PC-3 (cell line): Measurements from ENCODE around the gene SLFN5. TPM values are rescaled to one million over a fixed set of nuclear protein-coding genes. Genes with fewer than 3 reads are reported as not detected.

Experiments
- ATAC-seq: fragments of 200-7000 bp; cut with Tn5 transposase; 2 replicates; pipeline ENCODE4 v1.9.1; 2020; ENCODE audit warnings: mild to moderate bottlenecking, moderate library complexity
- BruUV-seq: library from RNA; stranded (reverse); fragments of 400-500 nt; replicated peaks from 2 replicates; lab custom pipeline; 2021; lab: Mats Ljungman, UMichigan
- CTCF ChIA-PET: fragments of 300-600 bp; sonication (Branson Sonifier 250); formaldehyde crosslinking; loops from one replicate; lab custom pipeline; 2022; ENCODE audit warnings: antibody characterized with exemption; lab: Charles Lee
- POLR2A ChIA-PET: fragments of 300-600 bp; sonication (Branson Sonifier 250); formaldehyde crosslinking; loops from one replicate; lab custom pipeline; 2022; ENCODE audit warnings: antibody characterized with exemption; ENCODE audit not compliant: unreplicated experiment; lab: Charles Lee
- DNase-seq: peaks from one replicate; pipeline ENCODE4 v3.0.0-alpha.2; 2015
- H2AFZ ChIP-seq: fragments of 300-600 bp; sonication (generic); 2 replicates; pipeline ENCODE4 v1.6.0; 2016; ENCODE audit warnings: antibody characterized with exemption, low read length
- H3F3A ChIP-seq: fragments of 300-600 bp; sonication (generic); one replicate; pipeline ENCODE4 v1.6.0; 2017; ENCODE audit warnings: antibody characterized with exemption, low read length, control low read depth, mild to moderate bottlenecking; ENCODE audit not compliant: unreplicated experiment
- H3K27ac ChIP-seq: fragments of 300-600 bp; sonication (generic); 2 replicates; pipeline ENCODE4 v1.5.1; 2016; ENCODE audit warnings: mild to moderate bottlenecking, low read length
- H3K27me3 ChIP-seq: fragments of 300-600 bp; sonication (generic); 2 replicates; pipeline ENCODE4 v1.6.1; 2016; ENCODE audit warnings: low read length, mixed read lengths
- H3K36me3 ChIP-seq: fragments of 300-600 bp; sonication (generic); 2 replicates; pipeline ENCODE4 v1.6.1; 2016; ENCODE audit warnings: low read depth, mixed run types, low read length, mixed read lengths
- H3K4me1 ChIP-seq: fragments of 300-600 bp; sonication (generic); 2 replicates; pipeline ENCODE4 v1.5.1; 2016; ENCODE audit warnings: low read length; ENCODE audit not compliant: insufficient read depth
- H3K4me2 ChIP-seq: fragments of 300-600 bp; sonication (generic); 2 replicates; pipeline ENCODE4 v1.6.0; 2016; ENCODE audit warnings: low read length
- H3K4me3 ChIP-seq: fragments of 300-600 bp; sonication (generic); 2 replicates; pipeline ENCODE4 v1.5.1; 2016; ENCODE audit warnings: mild to moderate bottlenecking, low read length, mixed read lengths
- H3K79me2 ChIP-seq: fragments of 300-600 bp; sonication (generic); 2 replicates; pipeline ENCODE4 v1.6.1; 2017; ENCODE audit warnings: low read length, mixed read lengths
- H3K9ac ChIP-seq: fragments of 300-600 bp; sonication (generic); 2 replicates; pipeline ENCODE4 v1.6.0; 2016; ENCODE audit warnings: mild to moderate bottlenecking, low read length
- H3K9me2 ChIP-seq: fragments of 300-600 bp; sonication (generic); replicated peaks from 2 replicates; pipeline ENCODE4 v1.6.1; 2016; ENCODE audit warnings: mixed run types, low read length, mixed read lengths
- H3K9me3 ChIP-seq: fragments of 300-600 bp; sonication (generic); 2 replicates; pipeline ENCODE4 v1.6.1; 2016; ENCODE audit warnings: low read length, mixed read lengths
- H4K20me1 ChIP-seq: fragments of 300-600 bp; sonication (generic); 2 replicates; pipeline ENCODE4 v1.6.1; 2016; ENCODE audit warnings: low read length, mixed read lengths
- EZH2 ChIP-seq: fragments of 300-600 bp; sonication (generic); IDR thresholded peaks from one replicate; pipeline ENCODE4 v1.6.1; 2017; ENCODE audit warnings: antibody characterized with exemption, mild to moderate bottlenecking, low read length; ENCODE audit not compliant: unreplicated experiment
- EZH2phosphoT487 ChIP-seq: fragments of 300-600 bp; sonication (generic); IDR thresholded peaks from 2 replicates; pipeline ENCODE4 v1.6.1; 2018; ENCODE audit warnings: mild to moderate bottlenecking, antibody characterized with exemption, low read length, borderline replicate concordance
- intact Hi-C: fragments of 100-400 bp; cut with micrococcal nuclease; formaldehyde crosslinking; loops from 2 replicates; pipeline ENCODE4 v1.9.0; 2023
- total RNA-seq: library from RNA; depleted of rRNA; stranded (reverse); fragments of >200 nt; gene quantifications from 2 replicates; pipeline ENCODE4 v1.2.3, GENCODE V29; 2014
- TF ChIP-seq, protein P1 (sequence below): fragments of 300-600 bp; sonication (generic); conservative IDR thresholded peaks from 2 replicates; pipeline ENCODE4 v1.5.1; 2017; ENCODE audit warnings: antibody characterized with exemption, low read depth, mild to moderate bottlenecking, low read length

Gene SLFN5
- total RNA-seq, 1 experiment from 2014 or later: 14.5 TPM

DNA sequence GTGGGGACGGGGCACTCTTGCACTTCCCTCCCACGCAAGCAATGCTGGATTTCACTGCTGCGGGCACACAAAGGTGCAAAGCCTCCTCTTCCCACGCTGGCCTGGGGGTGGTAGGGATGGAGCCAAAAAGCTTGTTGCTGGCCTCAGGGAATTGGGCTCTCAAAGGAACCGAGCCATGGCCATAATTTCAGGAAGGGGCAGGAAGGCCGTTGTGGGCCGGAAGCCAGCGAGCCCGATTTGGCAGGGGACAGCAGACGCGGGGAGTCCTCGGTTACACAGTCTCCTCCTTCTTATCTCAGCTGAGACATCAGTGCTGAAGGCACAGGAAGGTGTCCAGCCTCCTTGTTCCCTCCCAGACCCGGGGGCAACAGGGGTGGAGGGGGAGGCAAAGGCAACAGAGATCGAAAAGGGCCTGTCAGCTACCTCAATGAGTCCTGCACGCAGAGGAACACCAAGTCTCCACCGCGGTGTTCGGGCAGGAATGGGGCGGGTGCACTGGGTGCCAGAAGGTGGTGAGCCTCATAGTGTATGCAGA is 71.1 kb downstream of the SLFN5 start:
- H3K4me3 ChIP-seq: no peak overlapping the region
- H3K9me2 ChIP-seq: no peaks in the 10 kb centered on the region
- no peaks in the 10 kb centered on the region for H3K27me3 ChIP-seq
- no peak overlapping the region for H3K27ac ChIP-seq
- H3K4me1 ChIP-seq: peaks cover 17% of the 10 kb centered on the region; the same call in 1 of the 2 replicates
- H3F3A ChIP-seq: no peaks in the 10 kb centered on the region
- no peak overlapping the region for H2AFZ ChIP-seq
- POLR2A ChIA-PET: no interaction called here
- H3K4me2 ChIP-seq: no peak overlapping the region
- ATAC-seq (no peak), DNase-seq (no peak)
- H3K79me2 ChIP-seq: no peaks in the 10 kb centered on the region
- TF ChIP-seq EZH2 (no peak), EZH2phosphoT487 (no peak)
- TF ChIP-seq, protein P1, sequence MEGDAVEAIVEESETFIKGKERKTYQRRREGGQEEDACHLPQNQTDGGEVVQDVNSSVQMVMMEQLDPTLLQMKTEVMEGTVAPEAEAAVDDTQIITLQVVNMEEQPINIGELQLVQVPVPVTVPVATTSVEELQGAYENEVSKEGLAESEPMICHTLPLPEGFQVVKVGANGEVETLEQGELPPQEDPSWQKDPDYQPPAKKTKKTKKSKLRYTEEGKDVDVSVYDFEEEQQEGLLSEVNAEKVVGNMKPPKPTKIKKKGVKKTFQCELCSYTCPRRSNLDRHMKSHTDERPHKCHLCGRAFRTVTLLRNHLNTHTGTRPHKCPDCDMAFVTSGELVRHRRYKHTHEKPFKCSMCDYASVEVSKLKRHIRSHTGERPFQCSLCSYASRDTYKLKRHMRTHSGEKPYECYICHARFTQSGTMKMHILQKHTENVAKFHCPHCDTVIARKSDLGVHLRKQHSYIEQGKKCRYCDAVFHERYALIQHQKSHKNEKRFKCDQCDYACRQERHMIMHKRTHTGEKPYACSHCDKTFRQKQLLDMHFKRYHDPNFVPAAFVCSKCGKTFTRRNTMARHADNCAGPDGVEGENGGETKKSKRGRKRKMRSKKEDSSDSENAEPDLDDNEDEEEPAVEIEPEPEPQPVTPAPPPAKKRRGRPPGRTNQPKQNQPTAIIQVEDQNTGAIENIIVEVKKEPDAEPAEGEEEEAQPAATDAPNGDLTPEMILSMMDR: no peak
- intact Hi-C loops: loop anchor here (2.0 to 10.0 kb wide), 2 partner anchors 59 to 143 kb away; no protein-coding TSS in a partner anchor
- H3K36me3 ChIP-seq: no peaks in the 10 kb centered on the region
- CTCF ChIA-PET: no interaction called here
- H3K9me3 ChIP-seq: no peaks in the 10 kb centered on the region
- H3K9ac ChIP-seq: no peak overlapping the region
- H4K20me1 ChIP-seq: no peaks in the 10 kb centered on the region
- BruUV-seq: no TSS peak

DNA sequence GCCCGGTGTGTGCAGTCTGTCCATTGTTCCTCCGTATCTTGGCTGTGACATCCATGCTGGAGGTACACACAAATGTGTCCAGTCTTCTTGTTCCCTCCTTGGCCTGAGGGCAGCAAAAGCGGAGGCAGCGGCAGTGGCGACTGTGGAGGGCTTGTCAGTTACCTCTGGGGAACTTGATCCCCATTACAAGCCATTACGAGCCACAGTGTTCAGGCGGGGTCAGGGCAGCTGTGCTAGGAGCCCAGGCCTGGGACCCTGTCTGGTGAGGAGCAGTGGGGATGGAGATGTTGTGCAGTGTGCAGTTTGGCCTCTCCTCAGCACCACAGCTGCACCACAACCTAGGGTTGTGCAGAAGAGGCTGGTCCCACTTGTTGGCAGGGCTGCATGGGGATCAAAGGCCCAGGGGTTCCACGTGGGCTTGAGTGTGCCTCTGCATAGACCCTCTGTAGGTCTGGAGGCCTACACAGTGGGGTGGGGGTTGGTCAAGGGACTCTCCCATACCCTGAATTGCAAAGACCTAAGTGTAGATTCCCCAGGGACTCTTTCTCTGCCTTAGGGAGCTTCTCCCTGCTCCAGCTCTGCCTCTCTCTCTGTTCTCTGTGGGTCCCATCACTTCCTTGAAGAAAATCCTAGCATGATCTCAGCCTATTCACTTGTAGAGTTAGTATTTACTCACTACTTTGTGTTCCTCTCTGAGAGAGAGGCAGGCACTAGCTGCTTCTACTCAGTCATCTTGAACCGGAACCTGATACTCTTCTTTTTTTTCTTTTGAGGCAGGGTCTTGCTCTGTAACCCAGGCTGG is 71.7 kb downstream of the SLFN5 start:
- ChIA-PET CTCF (interaction anchor here (0.6 kb wide), 2 partner anchors 51 to 225 kb away, joined by 3 read pairs; no protein-coding TSS in a partner anchor), POLR2A (no interaction called here)
- no peaks in the 10 kb centered on the region for H3F3A ChIP-seq
- H3K27me3 ChIP-seq: no peaks in the 10 kb centered on the region
- H3K4me2 ChIP-seq: peak overlapping the region; percentile 4; the same call in 1 of the 2 replicates
- no peak overlapping the region for H3K9ac ChIP-seq
- H3K4me3 ChIP-seq: no peak overlapping the region
- TF ChIP-seq, protein P1: no peak
- no peak for TF ChIP-seq EZH2
- TF ChIP-seq EZH2phosphoT487: no peak
- H4K20me1 ChIP-seq: no peaks in the 10 kb centered on the region
- H3K4me1 ChIP-seq: peaks cover 17% of the 10 kb centered on the region; the same call in 1 of the 2 replicates
- no peak for DNase-seq
- peak overlapping the region; percentile 63 for H3K27ac ChIP-seq
- H2AFZ ChIP-seq: no peak overlapping the region
- no peaks in the 10 kb centered on the region for H3K36me3 ChIP-seq
- peak; percentile 37; the same call in 1 of the 2 replicates for ATAC-seq
- BruUV-seq: no TSS peak
- H3K79me2 ChIP-seq: no peaks in the 10 kb centered on the region
- no peaks in the 10 kb centered on the region for H3K9me2 ChIP-seq
- intact Hi-C loops: loop anchor here (10.0 kb wide), 1 partner anchor 60 kb away; no protein-coding TSS in a partner anchor
- H3K9me3 ChIP-seq: no peaks in the 10 kb centered on the region
